ENCODE results near the gene ADAMTSL2.

ADAMTSL2 gene

GRCh38 chr9:133528001-133528875 lies 6.3 kb upstream of the ADAMTSL2 start:
- no peak for DNase-seq
- in situ Hi-C loops (cut with MboI; ENCODE audit: low pct_unique_long_range_greater_than_20kb, low sequenced_read_pairs), result loop anchor here (25.0 kb wide), 1 partner anchor 459 kb away; the partner anchor contains the start of gene VAV2

DNA sequence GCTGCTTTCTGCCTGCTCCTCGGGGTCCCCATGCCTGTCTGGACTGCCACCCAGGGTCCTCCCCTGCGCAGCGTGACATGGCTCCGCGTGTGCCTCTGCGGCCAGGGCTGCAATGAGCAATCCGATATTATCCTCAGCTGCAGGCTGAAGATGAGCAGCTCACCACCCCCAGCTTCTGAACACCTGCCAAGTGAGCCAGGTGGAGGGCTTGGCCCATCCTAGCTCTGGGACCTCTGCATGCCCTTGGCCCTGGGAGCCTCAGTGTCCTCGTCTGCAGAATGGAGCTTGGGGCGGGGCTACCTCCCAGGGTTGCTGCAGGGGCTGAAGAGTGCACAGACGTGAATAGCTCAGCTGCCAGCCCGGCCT lies 5.6 kb upstream of the ADAMTSL2 start:
- no peak for DNase-seq
- in situ Hi-C loops (cut with MboI; ENCODE audit: low pct_unique_long_range_greater_than_20kb, low sequenced_read_pairs), result loop anchor here (25.0 kb wide), 1 partner anchor 458 kb away; the partner anchor contains the start of gene VAV2

GRCh38 chr9:133529457-133529856 lies 5.0 kb upstream of the ADAMTSL2 start:
- no peak for DNase-seq
- in situ Hi-C loops (cut with MboI; ENCODE audit: low pct_unique_long_range_greater_than_20kb, low sequenced_read_pairs), result loop anchor here (25.0 kb wide), 1 partner anchor 458 kb away; the partner anchor contains the start of gene VAV2

DNA sequence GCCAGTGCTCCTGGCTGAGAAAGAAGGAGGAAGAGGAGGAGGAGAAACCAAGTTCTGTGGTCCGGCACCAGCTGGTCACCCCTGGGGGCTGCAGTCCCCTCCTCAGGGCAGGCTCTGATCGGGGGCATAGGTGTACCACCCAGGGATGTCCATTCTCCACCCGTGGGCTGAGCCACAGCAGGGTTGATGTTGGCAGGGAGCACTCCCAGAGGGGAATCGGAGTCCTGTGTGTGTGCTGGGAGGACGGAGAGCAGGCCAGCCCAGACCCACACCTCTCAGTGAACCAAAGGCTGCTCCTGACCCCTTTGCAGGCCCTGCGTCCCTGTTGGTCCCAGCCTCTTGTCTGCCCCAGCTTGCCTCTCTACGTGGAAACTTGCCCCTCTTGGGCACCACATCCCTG lies 4.6 kb upstream of the ADAMTSL2 start:
- no peak for DNase-seq
- in situ Hi-C loops (cut with MboI; ENCODE audit: low pct_unique_long_range_greater_than_20kb, low sequenced_read_pairs), result loop anchor here (25.0 kb wide), 1 partner anchor 457 kb away; the partner anchor contains the start of gene VAV2

DNA sequence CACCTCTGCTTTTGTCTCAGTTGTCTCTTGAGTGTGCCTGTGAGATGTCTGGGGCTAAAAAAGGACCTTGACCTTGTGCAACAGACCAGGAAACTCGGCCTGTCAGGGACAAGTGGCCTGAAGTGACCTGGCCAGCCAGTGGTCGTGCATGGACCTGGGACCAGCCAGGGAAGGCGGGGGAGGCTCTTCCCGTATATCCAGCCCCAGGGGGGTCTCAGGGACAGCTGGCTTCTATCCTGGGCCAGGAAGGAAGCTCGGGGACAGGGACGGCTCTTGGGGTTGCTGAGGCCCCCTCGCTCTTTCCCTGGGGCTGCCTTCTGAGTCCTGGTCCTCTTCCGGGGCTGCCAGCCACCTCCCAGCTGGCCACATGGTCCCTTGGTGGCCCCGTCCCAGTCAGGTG lies 3.2 kb upstream of the ADAMTSL2 start:
- in situ Hi-C loops (cut with MboI; ENCODE audit: low pct_unique_long_range_greater_than_20kb, low sequenced_read_pairs), result loop anchor here (25.0 kb wide), 1 partner anchor 456 kb away; the partner anchor contains the start of gene VAV2
- DNase-seq, result no peak

- peak; percentile 80 for DNase-seq
- in situ Hi-C loops (cut with MboI; ENCODE audit: low pct_unique_long_range_greater_than_20kb, low sequenced_read_pairs), result loop anchor here (25.0 kb wide), 1 partner anchor 454 kb away; the partner anchor contains the start of gene VAV2
These were observed 1.4 kb upstream of the ADAMTSL2 start for GRCh38 chr9:133532937-133533668.

- in situ Hi-C loops (cut with MboI; ENCODE audit: low pct_unique_long_range_greater_than_20kb, low sequenced_read_pairs), result loop anchor here (25.0 kb wide), 1 partner anchor 453 kb away; the partner anchor contains the start of gene VAV2
- no peak for DNase-seq
These were observed 647 bp upstream of the ADAMTSL2 start for GRCh38 chr9:133533857-133534256.

DNA sequence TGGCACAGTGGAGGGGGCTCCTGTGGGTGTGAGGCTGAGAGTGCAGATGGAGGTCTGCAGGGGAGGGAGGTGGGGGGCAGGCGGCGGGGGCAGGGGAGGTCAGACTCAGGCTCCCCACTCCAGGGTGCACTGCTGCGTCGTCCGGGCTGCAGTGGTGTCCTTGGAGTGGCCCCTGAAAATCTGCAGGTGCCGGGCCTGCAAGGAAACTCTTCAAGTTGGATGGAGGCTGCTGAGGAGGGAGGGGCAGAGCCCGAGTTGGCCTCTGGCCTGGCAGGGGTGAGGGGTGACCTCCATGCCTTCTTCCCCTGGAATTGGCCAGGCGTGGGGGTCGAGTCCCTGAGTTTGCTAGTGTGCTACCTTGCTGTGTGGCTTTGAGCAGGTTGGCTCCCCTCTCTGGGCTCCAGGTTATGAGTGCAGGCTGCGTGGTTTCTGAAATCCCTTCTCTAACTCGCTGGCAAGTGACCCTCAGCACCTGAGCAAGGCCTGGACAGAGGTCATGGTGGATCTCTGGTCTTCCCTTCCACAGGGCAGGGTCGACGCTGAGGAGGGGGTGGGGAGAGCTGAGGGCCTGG lies 888 bp downstream of the ADAMTSL2 start:
- DNase-seq, result no peak
- in situ Hi-C loops (cut with MboI; ENCODE audit: low pct_unique_long_range_greater_than_20kb, low sequenced_read_pairs), result loop anchor here (25.0 kb wide), 1 partner anchor 452 kb away; the partner anchor contains the start of gene VAV2

DNA sequence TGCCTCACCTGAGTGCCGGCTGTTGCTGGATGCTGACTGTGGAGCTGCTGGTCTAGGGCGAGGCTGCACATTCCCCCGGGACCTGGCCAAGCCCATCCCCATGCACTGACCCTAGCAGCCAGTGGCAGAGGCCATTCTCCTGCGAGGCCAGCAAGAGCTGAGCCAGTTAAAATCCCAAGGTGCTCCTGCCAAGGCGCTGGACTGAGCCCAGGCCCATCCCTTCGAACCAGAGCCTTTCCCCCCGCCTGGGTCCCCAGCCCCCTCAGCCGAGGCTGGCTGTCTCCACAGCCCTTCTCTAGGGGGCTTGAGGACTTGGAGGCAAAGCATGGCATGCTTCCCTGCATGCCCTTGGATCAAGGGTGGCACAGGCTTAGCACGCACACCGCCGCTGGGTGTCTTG lies 1.6 kb downstream of the ADAMTSL2 start:
- in situ Hi-C loops (cut with MboI; ENCODE audit: low pct_unique_long_range_greater_than_20kb, low sequenced_read_pairs), result loop anchor here (25.0 kb wide), 1 partner anchor 451 kb away; the partner anchor contains the start of gene VAV2
- DNase-seq, result no peak

DNA sequence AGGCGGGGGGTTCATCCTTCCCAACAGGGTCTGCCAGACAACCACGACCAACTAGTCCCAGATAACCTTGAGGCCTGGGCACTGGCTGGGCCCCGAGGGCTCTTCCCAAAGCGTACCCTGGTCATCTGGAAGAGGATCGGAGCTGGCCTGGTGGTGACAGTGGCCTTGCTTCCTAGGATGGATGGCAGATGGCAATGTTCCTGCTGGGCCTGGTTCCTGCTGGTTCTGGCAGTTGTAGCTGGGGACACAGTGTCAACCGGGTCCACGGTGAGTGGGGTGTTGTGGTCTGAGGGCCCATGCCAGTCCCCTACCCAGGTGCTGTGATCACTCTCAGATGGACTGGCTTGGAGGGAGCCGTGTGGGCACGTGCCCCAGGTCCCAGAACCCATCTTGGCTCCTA lies 2.0 kb downstream of the ADAMTSL2 start:
- no peak for DNase-seq
- in situ Hi-C loops (cut with MboI; ENCODE audit: low pct_unique_long_range_greater_than_20kb, low sequenced_read_pairs), result loop anchor here (25.0 kb wide), 1 partner anchor 451 kb away; the partner anchor contains the start of gene VAV2

GRCh38 chr9:133537257-133537656 lies 2.8 kb downstream of the ADAMTSL2 start:
- in situ Hi-C loops (cut with MboI; ENCODE audit: low pct_unique_long_range_greater_than_20kb, low sequenced_read_pairs), result loop anchor here (25.0 kb wide), 1 partner anchor 450 kb away; the partner anchor contains the start of gene VAV2
- no peak for DNase-seq

DNA sequence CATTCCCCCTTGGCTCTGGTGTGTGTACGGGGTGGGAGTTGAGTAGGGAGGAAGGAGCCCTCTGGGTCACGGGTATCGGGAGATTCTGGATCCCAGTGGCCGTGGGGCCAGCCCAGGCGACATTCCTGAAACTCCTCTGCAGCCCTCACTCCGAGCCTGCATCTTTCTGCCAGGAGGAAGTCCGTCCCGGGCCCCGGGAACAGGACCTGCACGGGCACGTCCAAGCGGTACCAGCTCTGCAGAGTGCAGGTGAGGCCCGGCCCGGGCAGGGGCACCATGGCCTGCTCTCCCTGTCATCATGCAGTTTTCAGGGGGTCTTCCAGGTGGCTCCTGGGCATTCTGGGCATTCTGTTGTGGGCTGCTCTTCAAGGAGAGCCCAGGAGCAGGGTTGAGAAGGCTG lies 3.7 kb downstream of the ADAMTSL2 start:
- no peak for DNase-seq

DNA sequence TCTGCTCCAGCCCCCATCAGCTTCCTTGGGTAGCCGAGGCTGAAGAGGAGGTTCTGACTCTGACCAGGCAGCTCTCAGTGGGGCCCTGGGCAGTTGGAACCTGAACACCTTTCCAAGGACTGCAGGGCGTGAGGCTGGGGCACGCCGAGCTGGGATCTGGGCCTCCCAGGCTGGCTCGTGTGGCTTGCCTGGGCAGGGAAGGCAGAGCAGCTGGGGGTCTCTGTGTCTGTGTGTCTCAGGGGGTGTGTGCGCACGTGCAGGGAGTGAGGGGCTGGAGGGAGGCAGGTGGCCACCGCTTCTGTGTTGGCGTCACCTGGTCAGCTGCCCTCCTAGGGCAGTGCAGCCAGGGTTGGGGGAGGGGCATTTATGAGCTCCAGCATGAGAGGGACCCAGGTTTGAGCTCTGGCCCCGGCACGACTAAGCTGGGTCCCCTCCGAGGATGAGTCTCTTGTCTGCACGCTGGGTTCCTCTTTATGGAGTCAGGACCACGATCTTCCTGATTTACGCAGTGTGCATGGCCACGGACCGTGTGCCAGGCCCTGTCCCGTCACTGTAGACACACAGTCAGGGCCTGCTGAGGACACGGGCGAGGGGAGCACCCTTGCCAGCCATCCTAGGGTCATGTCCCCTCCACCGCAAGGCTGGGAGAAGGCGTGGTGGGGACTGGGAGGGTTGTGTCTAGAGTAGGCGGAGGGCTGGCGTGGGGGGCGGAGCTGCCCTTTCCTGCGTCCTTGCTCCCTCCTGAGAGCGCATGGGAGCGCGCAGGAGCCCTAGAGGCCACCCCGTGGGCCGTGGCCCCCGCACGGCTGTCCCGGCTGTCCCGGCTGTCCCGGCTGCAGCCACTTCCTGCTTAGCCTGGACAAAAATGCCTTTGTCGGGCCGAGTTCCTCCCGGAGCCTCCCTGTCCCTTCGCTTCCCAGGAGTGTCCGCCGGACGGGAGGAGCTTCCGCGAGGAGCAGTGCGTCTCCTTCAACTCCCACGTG lies 4.6 kb downstream of the ADAMTSL2 start:
- in situ Hi-C loops (cut with MboI; ENCODE audit: low pct_unique_long_range_greater_than_20kb, low sequenced_read_pairs), result loop anchor here (25.0 kb wide), 1 partner anchor 448 kb away; the partner anchor contains the start of gene VAV2
- no peak for DNase-seq

More for the DNA sequence above, 3.7 kb downstream of the ADAMTSL2 start:
- in situ Hi-C loops (cut with MboI; ENCODE audit: low pct_unique_long_range_greater_than_20kb, low sequenced_read_pairs), result loop anchor here (25.0 kb wide), 1 partner anchor 449 kb away; the partner anchor contains the start of gene VAV2

- peak; percentile 71 for DNase-seq
- in situ Hi-C loops (cut with MboI; ENCODE audit: low pct_unique_long_range_greater_than_20kb, low sequenced_read_pairs), result loop anchor here (25.0 kb wide), 1 partner anchor 447 kb away; the partner anchor contains the start of gene VAV2
These were observed 5.6 kb downstream of the ADAMTSL2 start for GRCh38 chr9:133539991-133540697.

DNA sequence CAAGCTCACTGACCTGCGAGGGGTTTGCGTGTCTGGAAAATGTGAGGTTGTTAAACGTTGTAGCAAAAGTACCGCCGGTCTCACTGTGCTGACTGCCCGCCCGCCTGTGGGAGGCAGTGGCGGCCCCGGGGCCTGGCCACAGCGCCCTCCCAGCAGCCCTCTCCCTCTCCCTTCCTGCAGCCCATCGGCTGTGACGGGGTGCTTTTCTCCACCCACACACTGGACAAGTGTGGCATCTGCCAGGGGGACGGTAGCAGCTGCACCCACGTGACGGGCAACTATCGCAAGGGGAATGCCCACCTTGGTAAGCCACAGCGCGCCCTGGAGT lies 6.2 kb downstream of the ADAMTSL2 start:
- in situ Hi-C loops (cut with MboI; ENCODE audit: low pct_unique_long_range_greater_than_20kb, low sequenced_read_pairs), result loop anchor here (25.0 kb wide), 1 partner anchor 447 kb away; the partner anchor contains the start of gene VAV2
- no peak for DNase-seq

DNA sequence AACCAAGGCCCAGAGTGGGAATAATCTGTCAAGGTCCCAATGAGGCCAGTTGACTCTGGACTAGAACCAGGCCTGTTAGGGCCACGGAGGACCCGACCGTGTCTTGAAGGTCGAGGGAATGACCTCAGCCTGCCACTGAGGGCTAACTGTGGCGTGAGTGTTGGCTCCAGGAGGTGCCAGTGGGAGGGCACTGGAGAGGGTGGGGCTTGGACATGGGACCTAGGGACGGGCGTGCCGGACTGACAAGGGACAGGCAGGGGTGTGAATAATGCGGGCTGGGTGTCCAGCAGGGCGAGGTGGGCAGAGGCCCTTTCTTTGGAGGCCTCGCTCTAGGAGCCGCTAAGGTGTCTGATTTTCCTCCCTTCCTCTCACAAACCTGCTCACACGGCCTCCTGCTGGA lies 7.5 kb downstream of the ADAMTSL2 start:
- DNase-seq, result no peak
- in situ Hi-C loops (cut with MboI; ENCODE audit: low pct_unique_long_range_greater_than_20kb, low sequenced_read_pairs), result loop anchor here (25.0 kb wide), 1 partner anchor 445 kb away; the partner anchor contains the start of gene VAV2

DNA sequence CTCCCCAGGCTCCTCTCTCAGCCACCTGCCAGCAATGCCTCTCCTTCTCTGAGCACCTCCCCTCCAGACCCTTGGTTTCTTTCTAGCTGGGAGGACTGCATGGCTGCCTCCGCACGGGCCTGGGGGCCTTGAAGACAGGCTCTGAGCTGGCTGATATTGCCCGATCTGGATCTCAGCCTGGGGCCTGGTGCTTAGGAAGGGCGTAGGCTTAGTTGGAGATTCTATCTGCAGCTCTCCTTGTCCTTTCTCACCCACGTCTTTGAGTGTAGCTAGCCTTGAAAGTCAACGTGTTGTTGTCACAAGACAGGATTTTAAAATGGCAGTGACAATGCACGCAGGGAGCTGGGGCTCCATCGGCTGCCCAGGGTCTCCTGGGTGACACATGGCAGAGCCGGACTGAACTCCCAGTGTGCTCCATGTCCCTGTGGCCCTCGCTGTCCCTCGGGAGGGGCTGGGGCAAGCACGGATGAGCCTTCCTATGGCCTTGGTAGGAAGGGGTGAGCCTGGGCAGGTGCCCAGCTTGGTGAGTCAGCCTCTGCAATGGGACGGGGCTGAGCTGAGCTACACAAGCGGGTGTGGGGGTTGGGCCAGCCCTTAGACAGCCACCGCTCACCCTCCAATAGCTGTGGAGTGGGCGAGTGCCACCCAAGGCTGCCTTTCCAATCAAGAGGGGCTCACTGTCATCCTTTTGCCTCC lies 9.4 kb downstream of the ADAMTSL2 start:
- in situ Hi-C loops (cut with MboI; ENCODE audit: low pct_unique_long_range_greater_than_20kb, low sequenced_read_pairs), result loop anchor here (25.0 kb wide), 1 partner anchor 443 kb away; the partner anchor contains the start of gene VAV2

More for the DNA sequence above, 9.4 kb downstream of the ADAMTSL2 start:
- no peak for DNase-seq

Measured in KBM-7 (cell line).